ENCODE results near the gene HSF2BP. TPM values are rescaled to one million over a fixed set of nuclear protein-coding genes. Genes with fewer than 3 reads are reported as not detected.
A peak's percentile ranks its signal among the peaks of the same experiment; 100 is the strongest.
"Not testable (repeated sequence)": the region's sequence is repeated elsewhere in the genome, so short reads cannot be mapped to it uniquely, and the experiment has no call there.

HSF2BP gene
- total RNA-seq, 3 donors from 2014 or later: 0.32 to 0.48 (median 0.47) TPM

DNA sequence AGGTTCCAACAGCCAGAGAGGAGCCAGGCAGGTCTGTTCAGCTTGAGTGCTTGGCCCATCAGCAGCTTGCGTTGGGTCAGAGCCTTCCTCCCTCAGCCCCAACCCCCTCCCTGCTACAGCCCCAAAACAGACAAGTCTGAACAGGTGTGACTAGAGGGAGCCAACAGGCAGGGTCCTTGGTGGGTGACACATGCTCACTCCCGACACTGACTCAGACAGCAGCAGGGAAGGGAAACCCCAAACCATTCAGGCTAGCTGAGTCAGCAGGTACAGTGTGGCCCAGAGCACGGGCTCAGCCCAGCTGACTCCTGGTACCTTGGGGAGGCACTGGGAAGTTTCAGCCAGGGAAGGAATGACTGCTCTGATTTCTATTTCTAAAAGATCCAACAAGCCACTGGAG is 148.6 kb downstream of the HSF2BP start:
- H3K36me3 ChIP-seq (ENCODE audit: low read depth); H3K4me1 ChIP-seq (ENCODE audit: low read depth); H3K9me3 ChIP-seq; intact Hi-C loops (cut with DNase I, micrococcal nuclease); DNase-seq; ATAC-seq; H3K4me3 ChIP-seq: not testable (repeated sequence)

DNA sequence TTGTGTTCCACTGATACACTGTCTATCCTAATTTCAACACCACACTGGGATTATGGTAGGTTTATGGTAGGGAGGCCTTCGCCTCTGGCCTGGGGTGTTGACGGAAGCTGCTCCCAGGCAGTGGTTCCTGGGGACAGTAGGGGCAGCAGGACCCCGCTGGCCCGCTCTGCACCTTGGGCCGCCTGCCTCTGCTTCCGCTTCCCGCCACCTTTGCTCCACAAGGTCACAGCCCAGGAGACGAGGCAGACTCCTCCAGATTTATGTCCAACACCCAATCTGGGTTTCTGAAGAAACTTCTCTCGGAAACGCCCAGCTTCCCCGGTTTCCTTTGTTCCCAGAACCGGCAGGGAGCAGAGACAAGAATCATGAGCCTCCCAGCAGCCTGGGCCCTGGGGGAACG is 155.4 kb downstream of the HSF2BP start:
- intact Hi-C loops (cut with DNase I, micrococcal nuclease); H3K4me3 ChIP-seq; H3K4me1 ChIP-seq (ENCODE audit: low read depth); H3K9me3 ChIP-seq; H3K36me3 ChIP-seq (ENCODE audit: low read depth); ATAC-seq; DNase-seq: not testable (repeated sequence)

DNA sequence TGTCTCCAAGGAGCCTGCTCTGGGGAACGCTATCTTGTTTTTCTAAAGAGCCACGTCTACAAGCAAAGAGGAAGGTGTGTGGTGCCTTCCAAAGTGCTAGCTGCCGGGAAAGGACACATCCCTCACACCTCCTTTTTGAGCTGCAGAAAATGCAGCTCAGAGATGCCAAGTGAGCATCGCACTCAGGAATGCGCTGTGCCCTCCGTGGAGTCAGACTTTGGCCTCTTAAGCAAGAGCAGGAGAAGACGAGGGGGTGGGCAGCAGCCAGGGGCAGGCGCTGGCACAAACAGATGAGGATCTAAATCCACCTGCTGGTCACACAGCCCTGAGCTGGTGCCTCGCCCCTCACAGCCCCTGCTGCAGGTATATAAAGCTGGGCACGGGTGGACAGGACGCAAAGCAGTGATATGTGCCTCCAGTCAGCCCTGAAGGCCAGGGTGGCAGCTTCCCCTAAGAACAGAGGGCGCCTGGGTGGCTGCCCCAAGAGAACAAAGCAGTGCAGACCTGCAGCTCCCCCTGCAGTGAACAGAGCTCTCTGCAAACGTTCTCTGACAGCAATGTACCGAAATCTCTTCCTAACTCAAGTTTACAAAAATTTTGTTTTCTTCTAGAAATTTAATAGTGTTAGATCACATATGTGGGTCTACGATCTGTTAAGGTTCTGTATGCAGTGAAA is 156.1 kb downstream of the HSF2BP start:
- intact Hi-C loops (cut with DNase I, micrococcal nuclease); H3K4me3 ChIP-seq; H3K36me3 ChIP-seq (ENCODE audit: low read depth); H3K9me3 ChIP-seq; DNase-seq; H3K4me1 ChIP-seq (ENCODE audit: low read depth): not testable (repeated sequence)
- ATAC-seq: peak; percentile 70

DNA sequence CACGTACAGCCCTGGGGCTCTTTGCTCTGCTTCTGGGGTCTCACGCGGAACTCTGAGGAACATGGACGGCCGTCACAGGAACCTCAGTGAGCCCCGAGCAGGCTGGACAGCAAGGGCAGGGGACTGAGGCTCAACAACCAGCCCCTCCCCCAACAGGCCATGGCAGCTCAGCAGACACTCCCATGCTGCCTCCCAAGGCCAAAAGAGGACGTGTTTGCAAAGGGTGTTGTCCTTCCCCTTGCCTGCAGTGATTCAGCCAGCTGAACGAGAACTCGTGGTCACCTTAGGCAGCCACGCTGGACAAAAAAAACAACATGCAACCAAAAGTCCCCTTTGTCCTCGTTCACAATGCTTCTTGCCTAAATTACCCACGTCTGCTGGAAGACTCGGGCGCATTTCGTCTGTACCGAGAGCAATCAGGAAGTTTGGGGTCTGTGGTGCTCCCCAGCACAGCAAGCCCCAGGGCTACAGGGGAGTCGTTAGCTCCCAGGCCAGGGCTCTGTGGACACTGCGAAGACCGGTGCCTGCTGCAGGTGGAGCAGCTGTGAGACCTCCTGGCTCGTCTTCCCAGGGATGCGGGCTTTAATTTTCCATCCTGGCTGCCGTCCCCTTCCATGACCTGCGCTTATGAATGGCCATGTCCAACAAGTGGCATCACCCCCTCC is 156.7 kb downstream of the HSF2BP start:
- intact Hi-C loops (cut with DNase I, micrococcal nuclease); H3K9me3 ChIP-seq; DNase-seq; H3K36me3 ChIP-seq (ENCODE audit: low read depth); H3K4me1 ChIP-seq (ENCODE audit: low read depth); H3K4me3 ChIP-seq: not testable (repeated sequence)
- ATAC-seq: peak; percentile 94

DNA sequence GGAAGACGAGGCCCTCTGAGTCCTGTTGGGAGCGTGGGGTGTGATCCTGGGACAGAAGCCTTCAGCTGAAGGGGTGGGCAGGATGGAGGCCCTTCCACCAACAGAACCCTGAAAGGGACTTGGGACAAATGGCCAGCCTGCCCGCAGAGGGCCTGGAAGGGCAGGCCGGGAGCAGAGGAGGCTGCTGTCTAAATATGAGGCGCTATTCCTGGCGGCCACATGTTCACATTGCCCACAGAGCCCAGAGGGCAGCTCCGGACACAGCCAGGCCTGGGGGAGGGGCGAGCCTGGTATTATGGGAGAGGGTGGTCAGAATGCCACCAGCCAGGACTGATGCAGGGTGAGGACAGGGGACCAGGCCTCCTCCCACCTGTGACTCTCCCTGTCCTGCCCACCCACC is 160.4 kb downstream of the HSF2BP start:
- ATAC-seq; DNase-seq; H3K4me3 ChIP-seq; intact Hi-C loops (cut with DNase I, micrococcal nuclease); H3K4me1 ChIP-seq (ENCODE audit: low read depth); H3K9me3 ChIP-seq; H3K36me3 ChIP-seq (ENCODE audit: low read depth): not testable (repeated sequence)

DNA sequence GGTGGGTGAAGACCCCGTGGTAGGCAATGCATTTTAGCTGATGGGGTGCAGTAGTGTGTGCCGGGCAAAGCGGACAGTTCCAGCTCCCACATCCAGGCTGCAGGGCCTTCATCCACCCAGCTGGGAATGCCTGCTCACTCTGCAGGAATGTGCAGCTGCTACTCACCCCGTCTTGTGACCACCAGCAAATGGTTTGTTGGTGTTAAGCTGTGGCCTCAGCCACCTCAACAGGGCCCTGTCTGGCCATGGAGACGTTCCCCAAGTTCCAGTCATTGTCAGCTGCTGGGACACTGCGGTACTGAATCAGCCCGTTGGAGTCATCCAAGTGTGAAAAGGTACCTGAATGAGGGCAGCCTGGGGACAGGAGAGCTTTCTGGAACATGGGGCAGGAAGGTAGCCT is 161.2 kb downstream of the HSF2BP start:
- ATAC-seq; H3K36me3 ChIP-seq (ENCODE audit: low read depth); intact Hi-C loops (cut with DNase I, micrococcal nuclease); H3K4me3 ChIP-seq; H3K4me1 ChIP-seq (ENCODE audit: low read depth); DNase-seq; H3K9me3 ChIP-seq: not testable (repeated sequence)

DNA sequence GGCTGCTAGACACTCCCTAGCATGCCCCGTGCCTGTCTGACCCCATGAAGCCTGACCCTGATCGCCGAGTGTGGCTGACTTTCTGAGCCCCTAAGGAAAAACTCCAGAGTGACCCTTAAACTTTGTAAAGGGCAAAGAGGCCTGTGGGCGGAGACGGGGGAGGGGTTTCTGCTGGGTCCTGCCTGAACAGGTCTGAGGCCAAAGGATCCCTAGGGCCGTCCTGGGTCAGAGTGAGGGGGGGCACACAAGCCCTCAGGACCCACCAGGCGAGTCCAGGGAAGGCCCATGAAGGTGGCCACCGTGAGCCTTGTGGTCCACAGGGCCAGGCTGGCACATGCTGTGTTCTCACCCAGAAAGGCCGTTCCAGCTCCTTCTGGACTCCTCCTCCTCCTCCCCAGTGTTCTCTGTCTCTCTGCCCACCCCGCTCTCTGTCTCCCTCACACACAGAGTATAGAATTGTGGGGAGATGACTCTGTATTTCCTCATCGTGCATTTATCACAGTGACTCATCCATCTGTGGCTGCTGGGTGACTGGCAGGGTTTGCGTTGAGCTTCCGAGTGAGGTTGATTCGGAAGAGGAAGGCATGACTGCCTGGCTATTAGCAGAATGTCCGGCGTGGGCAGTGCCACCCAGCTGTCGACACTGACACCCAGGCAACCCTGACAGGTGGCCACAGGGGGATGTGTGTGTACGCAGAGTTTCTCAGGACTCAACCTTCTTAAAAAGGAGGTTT is 164.8 kb downstream of the HSF2BP start:
- intact Hi-C loops (cut with DNase I, micrococcal nuclease); H3K4me3 ChIP-seq; H3K9me3 ChIP-seq; DNase-seq; H3K4me1 ChIP-seq (ENCODE audit: low read depth); H3K36me3 ChIP-seq (ENCODE audit: low read depth): not testable (repeated sequence)
- peak; percentile 90 for ATAC-seq

DNA sequence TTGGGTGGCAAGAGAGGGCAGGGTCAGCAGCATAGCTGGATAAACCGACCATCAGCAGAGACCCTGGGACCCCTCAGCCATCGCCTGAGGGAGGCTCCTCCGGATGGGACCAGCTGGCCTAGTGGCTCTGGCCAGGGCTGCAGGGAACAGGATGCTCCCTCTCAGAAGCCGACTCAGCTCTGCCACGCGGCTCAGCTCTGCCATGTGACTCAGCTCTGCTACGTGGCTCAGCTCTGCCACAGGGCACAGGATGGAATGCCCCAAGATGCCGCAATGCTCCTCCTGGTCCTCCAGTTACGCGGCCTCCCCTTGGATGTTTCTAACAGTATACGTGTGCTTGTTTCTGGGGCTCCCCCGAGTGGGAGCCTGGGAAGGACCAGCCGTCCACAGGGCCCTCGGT is 165.8 kb downstream of the HSF2BP start:
- H3K4me1 ChIP-seq (ENCODE audit: low read depth); H3K36me3 ChIP-seq (ENCODE audit: low read depth); H3K9me3 ChIP-seq; DNase-seq; H3K4me3 ChIP-seq; intact Hi-C loops (cut with DNase I, micrococcal nuclease): not testable (repeated sequence)
- peak; percentile 26 for ATAC-seq

DNA sequence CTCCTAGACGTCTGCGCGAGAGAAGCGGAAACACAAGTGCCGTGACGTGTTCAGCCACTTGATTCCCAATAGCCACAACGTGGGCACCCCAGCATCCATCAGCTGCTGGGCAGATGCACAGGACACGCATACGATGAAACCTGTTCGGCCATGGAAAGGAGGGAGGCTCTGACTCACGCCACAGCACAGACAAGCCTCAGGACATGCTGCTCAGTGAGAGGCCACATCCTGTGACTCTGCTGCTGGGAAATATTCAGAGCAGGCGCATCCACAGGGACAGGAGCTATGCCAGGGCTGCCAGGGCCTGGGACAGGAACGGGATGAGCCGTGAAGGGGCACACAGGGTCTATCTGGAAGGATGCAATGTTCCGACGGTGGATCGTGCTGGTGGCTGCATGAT is 171.1 kb downstream of the HSF2BP start:
- ATAC-seq; H3K9me3 ChIP-seq; H3K4me1 ChIP-seq (ENCODE audit: low read depth); H3K4me3 ChIP-seq; DNase-seq; intact Hi-C loops (cut with DNase I, micrococcal nuclease); H3K36me3 ChIP-seq (ENCODE audit: low read depth): not testable (repeated sequence)

DNA sequence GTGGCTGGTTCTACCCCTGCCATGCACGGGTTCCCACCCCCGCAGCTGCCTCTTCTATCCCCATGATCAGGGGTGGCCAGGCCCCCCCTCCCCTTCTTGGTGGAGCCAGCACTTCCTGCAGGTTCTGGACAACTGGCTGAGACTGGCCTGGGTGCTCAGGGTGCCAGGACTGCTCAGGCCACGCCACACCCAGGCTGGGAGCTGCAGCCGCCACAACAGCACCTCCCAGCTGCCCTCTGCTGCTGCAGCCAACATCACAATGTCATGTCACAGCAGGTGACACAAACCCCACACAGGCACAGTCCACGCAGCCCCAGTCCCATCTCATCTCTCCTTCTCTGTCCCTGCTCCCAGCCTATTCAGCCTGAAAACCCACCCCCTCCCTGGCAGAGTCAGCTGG is 173.2 kb downstream of the HSF2BP start:
- DNase-seq; H3K9me3 ChIP-seq; H3K4me3 ChIP-seq; intact Hi-C loops (cut with DNase I, micrococcal nuclease); H3K36me3 ChIP-seq (ENCODE audit: low read depth); H3K4me1 ChIP-seq (ENCODE audit: low read depth): not testable (repeated sequence)
- ATAC-seq: peak; percentile 95

DNA sequence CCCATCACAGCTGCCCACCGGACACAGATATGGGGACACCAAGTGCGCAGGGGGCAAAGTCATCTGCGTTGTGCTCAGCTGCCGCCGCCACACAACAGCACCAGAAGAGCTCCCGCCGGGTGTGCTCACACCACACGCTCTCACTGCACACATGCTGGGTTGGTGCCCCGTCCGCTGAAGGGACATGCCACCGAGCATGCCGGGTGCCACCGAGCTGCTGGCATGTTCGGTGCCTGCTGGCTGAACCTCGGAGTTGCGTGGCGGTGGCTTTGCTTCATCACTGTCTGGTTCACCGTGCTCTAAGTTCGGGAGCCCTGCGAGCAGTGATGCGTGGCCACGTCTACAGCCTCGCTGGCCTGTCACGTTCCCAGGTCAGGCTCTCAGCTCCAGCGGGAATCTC is 174.3 kb downstream of the HSF2BP start:
- ATAC-seq; H3K36me3 ChIP-seq (ENCODE audit: low read depth): not testable (repeated sequence)

DNA sequence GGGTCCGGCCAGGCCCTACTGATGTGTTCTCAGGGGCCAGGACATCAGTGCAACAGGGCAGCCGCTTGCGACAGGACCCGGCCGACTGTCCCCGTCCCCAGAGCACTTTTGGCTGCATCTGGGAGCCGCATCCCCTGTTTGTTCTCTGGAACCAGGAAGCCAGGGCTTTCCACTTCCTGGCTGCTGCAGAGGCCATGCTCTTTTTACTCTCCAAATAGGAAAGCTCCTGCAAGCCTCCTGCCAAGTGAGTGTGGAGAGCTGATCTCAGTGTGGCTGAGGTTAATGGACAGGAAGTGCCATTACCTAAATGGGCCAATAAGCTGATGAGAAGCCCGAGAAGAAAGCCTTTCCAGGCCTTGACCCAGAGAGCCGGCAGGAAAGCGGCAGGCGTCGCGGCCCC is 180.1 kb downstream of the HSF2BP start:
- DNase-seq; H3K36me3 ChIP-seq (ENCODE audit: low read depth); ATAC-seq; H3K4me3 ChIP-seq; intact Hi-C loops (cut with DNase I, micrococcal nuclease); H3K9me3 ChIP-seq; H3K4me1 ChIP-seq (ENCODE audit: low read depth): not testable (repeated sequence)

More for the DNA sequence above, 174.3 kb downstream of the HSF2BP start:
- DNase-seq; H3K4me3 ChIP-seq; H3K4me1 ChIP-seq (ENCODE audit: low read depth); intact Hi-C loops (cut with DNase I, micrococcal nuclease); H3K9me3 ChIP-seq: not testable (repeated sequence)
